ENCODE measurements around the gene TEKTIP1. TPM values are rescaled to one million over a fixed set of nuclear protein-coding genes. Genes with fewer than 3 reads are reported as not detected.

TEKTIP1 gene
- total RNA-seq, 2 donors from 2014 or later, result not detected

DNA sequence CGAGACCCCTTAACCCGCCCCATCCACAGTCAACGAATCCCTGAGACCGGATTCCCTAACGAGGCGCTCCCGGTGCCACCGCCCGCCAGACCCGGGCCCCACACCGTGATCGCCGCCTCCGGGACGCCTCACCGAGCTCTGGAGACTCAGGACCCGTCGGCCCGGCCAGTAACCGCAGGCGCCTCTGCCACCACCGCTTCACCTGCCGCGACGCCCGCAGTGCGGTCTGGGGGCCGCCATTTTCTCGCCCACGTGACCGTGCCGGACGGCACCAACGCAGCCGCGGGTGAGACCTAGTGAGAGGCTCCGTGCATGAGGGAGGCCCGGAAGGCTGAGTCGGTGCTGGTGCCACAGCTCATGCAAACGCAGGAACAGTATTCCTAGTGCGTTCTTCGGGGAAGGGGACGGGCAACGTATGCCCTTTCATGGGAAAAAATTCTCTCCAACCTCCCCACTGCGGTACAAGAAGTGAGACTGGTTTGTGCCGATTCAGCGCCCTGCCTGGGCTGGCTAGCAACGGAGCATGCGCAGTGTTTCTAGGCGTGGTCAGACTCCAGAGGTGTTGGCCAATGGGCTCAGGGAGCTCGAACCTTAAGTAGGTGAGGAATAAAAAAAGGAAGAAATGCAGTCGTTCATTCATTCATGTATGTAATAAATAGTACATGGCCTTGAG is 38.4 kb upstream of the TEKTIP1 start, which contains the start of gene DOHH:
TSS of gene DOHH (minus strand) at position 246 of the 673 bp plus-strand sequence. CDS start 3,860 bp downstream, outside the sequence.
- TF ChIP-seq, protein P1, sequence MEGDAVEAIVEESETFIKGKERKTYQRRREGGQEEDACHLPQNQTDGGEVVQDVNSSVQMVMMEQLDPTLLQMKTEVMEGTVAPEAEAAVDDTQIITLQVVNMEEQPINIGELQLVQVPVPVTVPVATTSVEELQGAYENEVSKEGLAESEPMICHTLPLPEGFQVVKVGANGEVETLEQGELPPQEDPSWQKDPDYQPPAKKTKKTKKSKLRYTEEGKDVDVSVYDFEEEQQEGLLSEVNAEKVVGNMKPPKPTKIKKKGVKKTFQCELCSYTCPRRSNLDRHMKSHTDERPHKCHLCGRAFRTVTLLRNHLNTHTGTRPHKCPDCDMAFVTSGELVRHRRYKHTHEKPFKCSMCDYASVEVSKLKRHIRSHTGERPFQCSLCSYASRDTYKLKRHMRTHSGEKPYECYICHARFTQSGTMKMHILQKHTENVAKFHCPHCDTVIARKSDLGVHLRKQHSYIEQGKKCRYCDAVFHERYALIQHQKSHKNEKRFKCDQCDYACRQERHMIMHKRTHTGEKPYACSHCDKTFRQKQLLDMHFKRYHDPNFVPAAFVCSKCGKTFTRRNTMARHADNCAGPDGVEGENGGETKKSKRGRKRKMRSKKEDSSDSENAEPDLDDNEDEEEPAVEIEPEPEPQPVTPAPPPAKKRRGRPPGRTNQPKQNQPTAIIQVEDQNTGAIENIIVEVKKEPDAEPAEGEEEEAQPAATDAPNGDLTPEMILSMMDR (IDR thresholded peaks at IDR 0.05), result no peak
- no peaks in the 10 kb centered on the region for H3K9me3 ChIP-seq
- peaks cover 10% of the 10 kb centered on the region for H3K36me3 ChIP-seq
- peaks cover 0 to 17% of the 10 kb centered on the region in 2 donors for H3K4me1 ChIP-seq
- DNase-seq (ENCODE audit: low spot score), result peak; percentile 95
- peak within 1 kb of the TSS; percentile 73 to 85 for H3K4me3 ChIP-seq
- no peaks in the 10 kb centered on the region for H3K27me3 ChIP-seq
- peak within 1 kb of the TSS; percentile 88 to 89 for H3K27ac ChIP-seq

DNA sequence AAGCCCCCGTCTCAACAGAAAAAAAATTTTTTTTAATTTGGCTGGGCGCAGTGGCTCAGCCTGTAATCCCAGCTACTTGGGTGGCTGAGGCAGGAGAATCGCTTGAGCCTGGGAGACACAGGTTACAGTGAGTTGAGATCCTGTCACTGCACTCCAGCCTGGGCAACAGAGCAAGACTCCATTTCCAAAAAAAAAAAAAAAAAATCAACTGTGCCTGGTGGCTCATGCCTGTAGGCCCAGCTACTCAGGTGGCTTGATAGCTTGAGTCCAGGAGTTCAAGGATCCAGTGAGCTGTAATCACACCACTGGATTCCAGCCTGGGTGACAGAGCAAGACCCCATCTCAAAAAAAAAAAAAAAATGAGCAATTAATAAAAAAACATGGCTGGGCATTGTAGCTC is 37.2 kb upstream of the TEKTIP1 start:
- DNase-seq (ENCODE audit: low spot score), result no peak
- Histone ChIP-seq H3K27me3 (no peaks in the 10 kb centered on the region), H3K27ac (no peak overlapping the region), H3K4me1 (peaks cover 0 to 20% of the 10 kb centered on the region in 2 donors), H3K9me3 (no peaks in the 10 kb centered on the region), H3K36me3 (no peaks in the 10 kb centered on the region), H3K4me3 (no peak overlapping the region)
- TF ChIP-seq, protein P1 (IDR thresholded peaks at IDR 0.05), result no peak

DNA sequence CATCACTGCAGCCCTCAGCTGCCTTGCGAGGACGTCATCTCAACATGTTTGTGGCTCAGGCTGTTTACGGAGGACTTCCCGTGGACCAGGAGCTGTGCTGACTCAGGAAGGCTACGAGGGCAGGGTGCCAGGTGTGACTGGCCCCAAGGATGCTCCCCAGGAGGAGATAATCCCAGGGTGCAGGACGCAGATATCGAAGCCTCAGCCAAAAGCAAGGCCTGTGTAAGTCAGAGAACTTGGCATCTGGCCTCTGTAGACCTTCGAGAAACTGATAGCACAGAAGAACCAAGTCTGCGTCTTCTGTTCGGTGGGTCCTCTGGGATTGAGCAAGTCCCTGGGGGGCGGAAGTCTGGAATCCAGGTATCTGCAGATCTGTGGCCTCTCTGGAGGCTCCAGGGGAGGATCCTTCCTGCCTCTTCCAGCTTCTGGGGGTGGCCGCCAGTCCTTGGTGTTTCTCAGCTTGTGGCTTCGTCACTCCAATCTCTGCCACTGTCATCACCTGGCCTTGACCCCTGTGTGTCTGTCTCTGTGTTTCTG is 35.9 kb upstream of the TEKTIP1 start:
- no peak for DNase-seq (ENCODE audit: low spot score)
- peaks cover 0 to 34% of the 10 kb centered on the region in 2 donors for H3K4me1 ChIP-seq
- no peaks in the 10 kb centered on the region for H3K36me3 ChIP-seq
- no peaks in the 10 kb centered on the region for H3K27me3 ChIP-seq
- no peak overlapping the region for H3K4me3 ChIP-seq
- TF ChIP-seq, protein P1 (IDR thresholded peaks at IDR 0.05), result no peak
- no peak overlapping the region for H3K27ac ChIP-seq
- H3K9me3 ChIP-seq, result no peaks in the 10 kb centered on the region

DNA sequence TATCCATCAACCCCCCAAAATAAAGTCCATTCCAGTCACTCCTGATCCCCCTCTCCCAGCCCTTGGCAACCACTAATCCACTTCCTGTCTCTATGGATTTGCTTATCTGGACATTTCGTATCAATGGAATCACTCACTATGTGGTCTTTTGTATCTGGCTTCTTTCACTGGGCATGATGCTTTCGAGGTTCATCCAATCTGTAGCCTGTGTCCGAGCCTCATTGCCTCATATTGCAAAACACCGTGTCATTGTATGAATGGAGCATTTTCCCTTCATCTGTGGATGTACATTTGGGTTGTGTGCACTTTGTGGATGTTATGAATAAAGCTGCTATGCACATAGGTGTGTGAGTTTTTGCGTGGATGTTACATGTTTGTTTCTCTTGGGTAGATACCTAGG is 34.2 kb upstream of the TEKTIP1 start:
- H3K27me3 ChIP-seq, result no peaks in the 10 kb centered on the region
- H3K36me3 ChIP-seq, result no peaks in the 10 kb centered on the region
- no peak for DNase-seq (ENCODE audit: low spot score)
- H3K9me3 ChIP-seq, result no peaks in the 10 kb centered on the region
- TF ChIP-seq, protein P1 (IDR thresholded peaks at IDR 0.05), result no peak
- no peak overlapping the region for H3K27ac ChIP-seq
- H3K4me3 ChIP-seq, result no peak overlapping the region
- H3K4me1 ChIP-seq, result peaks cover 0 to 40% of the 10 kb centered on the region in 2 donors

DNA sequence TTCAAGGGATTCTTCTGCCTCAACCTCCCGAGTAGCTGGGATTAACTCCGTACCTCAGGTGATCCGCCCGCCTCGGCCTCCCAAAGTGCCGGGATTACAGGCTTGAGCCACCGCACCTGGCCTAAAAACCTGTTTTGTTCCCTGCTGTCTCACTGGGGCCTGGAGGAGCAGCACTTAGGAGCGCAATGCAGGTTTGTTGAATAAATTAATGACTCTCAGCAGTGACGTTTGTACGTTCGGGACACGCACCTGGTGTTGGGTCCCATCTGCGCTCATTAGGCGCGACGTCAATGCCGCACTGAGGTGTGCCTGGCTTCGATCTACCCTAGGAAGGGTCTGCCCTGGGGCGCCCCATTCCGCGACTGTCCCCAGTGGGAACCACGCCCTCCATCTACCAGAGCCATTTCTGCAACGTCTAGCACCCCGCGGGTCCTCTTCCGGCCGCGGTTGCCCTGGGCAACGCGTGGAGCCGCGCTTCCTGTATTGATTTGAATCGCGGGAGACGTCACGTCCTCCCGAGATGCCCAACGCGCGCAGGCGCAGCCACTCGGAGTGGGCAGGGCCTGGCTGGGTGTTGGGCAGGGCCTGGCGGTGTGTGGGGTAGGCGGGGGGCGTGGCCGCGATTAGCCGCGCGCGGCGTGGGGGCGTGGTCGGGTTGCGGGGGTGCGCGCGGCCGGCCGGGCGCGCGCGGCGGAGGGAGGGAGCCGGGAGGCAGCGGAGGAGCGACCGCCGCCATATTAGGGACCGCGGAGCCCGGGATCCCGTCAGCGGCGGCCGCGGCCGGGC is 33.2 kb upstream of the TEKTIP1 start, which contains the start of gene FZR1:
TSS of gene FZR1 (plus strand) at position 714 of the 786 bp plus-strand sequence. CDS start 16,679 bp downstream, outside the sequence.
- Histone ChIP-seq H3K9me3 (no peaks in the 10 kb centered on the region), H3K4me3 (peak within 1 kb of the TSS; percentile 99), H3K27me3 (no peaks in the 10 kb centered on the region), H3K27ac (peak within 1 kb of the TSS; percentile 79 to 89), H3K4me1 (peaks cover 0 to 36% of the 10 kb centered on the region in 2 donors), H3K36me3 (no peaks in the 10 kb centered on the region)
- DNase-seq (ENCODE audit: low spot score), result peak; percentile 99
- TF ChIP-seq, protein P1 (IDR thresholded peaks at IDR 0.05), result no peak

Measured in right atrium auricular region (tissue), 2 donors.